Measurements from ENCODE around the gene NRL. TPM values are rescaled to one million over a fixed set of nuclear protein-coding genes. Genes with fewer than 3 reads are reported as not detected.
A peak's percentile ranks its signal among the peaks of the same experiment; 100 is the strongest.

The NRL gene
- total RNA-seq, 1 experiment from 2014 or later, result 2.5 TPM

- peak within 1 kb of the TSS; percentile 97 to 99 (median 98) for H3K27ac Mint-ChIP-seq
- H3T11ph ChIP-seq (ENCODE audit: low read length), result no peak within 1 kb of the TSS
- H3K27me3 Mint-ChIP-seq (ENCODE audit: low read depth), result no peaks in the 10 kb centered on the region
- H3K9me3 Mint-ChIP-seq, result no peaks in the 10 kb centered on the region
- H2BK5ac ChIP-seq (ENCODE audit: insufficient read length, low read length), result no peak within 1 kb of the TSS
- no peak within 1 kb of the TSS for H3K4ac ChIP-seq (ENCODE audit: low read depth, low read length)
- H3K79me1 ChIP-seq (ENCODE audit: insufficient read depth, low read depth, low read length, poor library complexity, severe bottlenecking), result peaks cover 2% of the 10 kb centered on the region
- H3K36me3 Mint-ChIP-seq (ENCODE audit: insufficient read depth in 1 of 3, low read depth in 3 of 3), result peaks cover 25 to 53% (median 51%) of the 10 kb centered on the region in 3 experiments
- H3K79me2 ChIP-seq (ENCODE audit: insufficient read depth, low read length), result peaks cover 3% of the 10 kb centered on the region; the same call in 1 of the 2 replicates
- TF ChIP-seq CTCF (conservative IDR thresholded peaks at IDR 0.05), result peak; percentile 50
- H3K23me2 ChIP-seq (ENCODE audit: insufficient read length, low read depth, low read length, poor library complexity, severe bottlenecking), result peaks cover 11% of the 10 kb centered on the region
- H2BK15ac ChIP-seq (ENCODE audit: low read depth, low read length), result no peak within 1 kb of the TSS
- no peaks in the 10 kb centered on the region for H4K20me1 ChIP-seq (ENCODE audit: control insufficient read depth, insufficient read depth, insufficient read length)
- peak within 1 kb of the TSS; percentile 98 to 100 for H3K4me3 Mint-ChIP-seq
- peak within 1 kb of the TSS; percentile 21 for H3K27ac ChIP-seq (ENCODE audit: insufficient read length, low read depth, low read length)
- WGBS (ENCODE audit: extremely low coverage, insufficient read length, low lambda C conversion rate), result no CpG with 5 or more reads among the region's 65 CpGs
- H3K4me1 Mint-ChIP-seq, result peaks cover 36 to 37% of the 10 kb centered on the region in 2 experiments
- H3K4me1 ChIP-seq (ENCODE audit: insufficient read depth, low read length), result no peaks in the 10 kb centered on the region
- H2AK5ac ChIP-seq (ENCODE audit: insufficient read length, low read length), result no peak within 1 kb of the TSS
- H3K9ac ChIP-seq (ENCODE audit: extremely low read depth, insufficient read length, low read length), result peak within 1 kb of the TSS; percentile 66
- H2BK120ac ChIP-seq (ENCODE audit: low read depth, low read length, poor library complexity, severe bottlenecking), result no peak within 1 kb of the TSS
- no peak within 1 kb of the TSS for H3K23ac ChIP-seq (ENCODE audit: insufficient read length, low read depth, low read length)
- H2AFZ ChIP-seq (ENCODE audit: low read length), result no peak within 1 kb of the TSS
- no peak within 1 kb of the TSS for H2BK12ac ChIP-seq (ENCODE audit: insufficient read length, low read depth, low read length)
- no peaks in the 10 kb centered on the region for H3K9me3 ChIP-seq (ENCODE audit: control insufficient read depth, low read depth, low read length)
- H4K91ac ChIP-seq (ENCODE audit: insufficient read length, low read depth, low read length), result no peak within 1 kb of the TSS
- peak within 1 kb of the TSS; percentile 46 for H3K18ac ChIP-seq (ENCODE audit: insufficient read length, low read depth, low read length)
- peak; percentile 100 for DNase-seq
- no peak within 1 kb of the TSS for H4K5ac ChIP-seq (ENCODE audit: insufficient read length, low read depth, low read length)
- peak within 1 kb of the TSS; percentile 46; the same call in 1 of the 2 replicates for H3K14ac ChIP-seq (ENCODE audit: insufficient read depth, low read length)
- peak within 1 kb of the TSS; percentile 73 for H3K4me2 ChIP-seq (ENCODE audit: insufficient read depth, insufficient read length, low read length)
- no peak within 1 kb of the TSS for H3K56ac ChIP-seq (ENCODE audit: insufficient read length, low read depth, low read length)
- no peak within 1 kb of the TSS for H4K8ac ChIP-seq (replicated peaks; ENCODE audit: insufficient read length, low read depth, low read length)
- no peaks in the 10 kb centered on the region for H3K27me3 ChIP-seq (ENCODE audit: insufficient read depth, low read length)
- H2BK20ac ChIP-seq (ENCODE audit: low read depth, low read length, poor library complexity, severe bottlenecking), result no peak within 1 kb of the TSS
Measured at GRCh38 chr14:24141097-24141880, 26.5 kb upstream of the NRL start, which contains the start of gene EMC9. Gene EMC9 (minus strand): TSS chr14:24141591. CDS start chr14:24141304, 287 bp downstream.

Data from H9 (cell line).